ENCODE measurements around the gene PRODH2.
"Not testable (repeated sequence)": the region's sequence is repeated elsewhere in the genome, so short reads cannot be mapped to it uniquely, and the experiment has no call there.

Gene PRODH2

DNA sequence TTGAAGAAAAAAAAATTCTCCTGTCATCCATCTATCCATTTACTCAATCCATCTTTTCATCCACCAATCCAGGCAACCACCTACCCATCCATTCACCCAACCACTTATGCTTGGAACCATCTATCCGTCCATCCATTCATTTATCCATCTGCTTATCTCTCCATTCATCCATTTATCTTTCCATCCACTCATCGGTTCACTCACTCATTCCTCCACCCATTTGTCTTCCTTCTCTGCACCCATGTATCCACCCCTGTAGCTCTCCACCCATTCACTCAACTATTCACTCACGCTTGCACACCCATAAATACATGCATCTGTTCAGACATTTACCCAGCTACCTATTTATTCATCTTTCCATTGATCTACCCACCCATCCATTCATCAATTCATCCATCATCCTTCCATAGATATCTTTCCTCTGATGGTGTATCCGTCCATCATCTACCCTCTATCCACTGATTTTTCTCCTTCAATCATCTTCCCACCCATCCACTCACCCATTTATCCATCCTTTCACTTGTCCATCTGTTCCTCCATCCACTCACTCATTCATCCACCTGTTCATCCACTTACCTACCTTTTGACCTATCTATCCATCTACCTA is 30.1 kb upstream of the PRODH2 start:
- DNase-seq: no peak

DNA sequence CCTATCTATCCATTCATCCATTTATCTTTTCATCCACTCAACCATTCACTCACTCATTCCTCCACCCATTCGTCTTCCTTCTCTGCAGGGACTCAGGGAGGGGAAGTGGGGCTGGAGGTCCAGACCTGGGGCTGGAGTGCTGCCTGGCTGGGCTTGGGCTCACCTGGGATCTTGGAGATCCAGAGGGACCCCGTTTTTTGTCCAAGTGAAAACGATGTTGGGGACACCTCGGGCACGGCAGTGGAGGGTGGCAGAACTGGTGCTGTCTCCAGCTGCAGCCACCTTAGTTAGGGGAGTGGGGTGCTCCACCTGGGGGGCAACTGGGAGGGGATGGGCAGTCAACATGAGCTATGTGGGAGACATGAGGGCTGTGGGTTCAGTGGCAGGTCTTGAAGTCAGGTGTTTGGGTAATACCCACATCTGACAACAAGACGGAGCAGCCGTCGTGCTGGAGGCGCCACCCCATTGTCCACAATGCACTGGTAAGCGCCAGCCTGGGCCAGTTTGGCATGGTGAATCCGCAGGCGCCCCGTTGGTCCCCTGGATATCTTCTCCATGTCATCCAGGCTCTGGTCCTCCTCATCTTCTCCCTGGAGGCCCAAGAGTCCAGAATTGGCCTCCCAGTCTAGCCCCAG is 29.4 kb upstream of the PRODH2 start:
- no peak for DNase-seq

DNA sequence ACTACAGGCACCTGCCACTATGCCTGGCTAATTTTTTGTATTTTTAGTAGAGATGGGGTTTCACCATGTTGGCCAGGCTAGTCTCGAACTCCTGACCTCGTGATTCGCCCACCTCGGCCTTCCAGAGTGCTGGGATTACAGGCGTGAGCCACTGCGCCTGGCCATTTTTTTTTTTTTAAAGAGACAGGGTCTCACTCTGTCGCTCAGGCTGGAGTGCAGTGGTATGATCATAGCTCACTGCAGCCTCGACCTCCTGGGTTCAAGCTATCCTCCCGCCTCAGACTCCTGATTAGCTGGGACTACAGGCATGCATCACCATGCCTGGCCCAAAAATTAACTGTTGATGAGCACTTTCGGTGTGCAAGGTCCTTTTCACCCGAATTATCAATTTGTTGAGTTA is 23.5 kb upstream of the PRODH2 start:
- DNase-seq: not testable (repeated sequence)

DNA sequence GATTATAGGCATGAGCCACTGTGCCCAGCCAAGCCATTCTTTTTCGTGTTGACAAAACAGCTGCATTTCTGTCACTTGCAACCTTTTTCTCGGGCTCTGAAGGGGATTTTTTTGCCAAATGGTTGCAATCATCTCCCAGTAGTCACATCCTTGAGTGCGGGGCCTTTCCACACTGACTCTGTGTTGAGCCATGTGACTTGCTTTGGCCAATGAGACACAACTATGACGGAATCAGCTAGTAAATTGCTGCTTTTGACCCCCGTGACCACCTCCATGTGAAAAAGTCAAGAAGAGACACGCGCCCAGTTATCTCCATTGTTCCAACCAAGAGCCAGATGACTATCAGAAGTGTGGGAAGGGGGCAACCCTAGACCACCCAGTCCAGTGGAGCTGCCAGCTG is 21.3 kb upstream of the PRODH2 start:
- DNase-seq: no peak

DNA sequence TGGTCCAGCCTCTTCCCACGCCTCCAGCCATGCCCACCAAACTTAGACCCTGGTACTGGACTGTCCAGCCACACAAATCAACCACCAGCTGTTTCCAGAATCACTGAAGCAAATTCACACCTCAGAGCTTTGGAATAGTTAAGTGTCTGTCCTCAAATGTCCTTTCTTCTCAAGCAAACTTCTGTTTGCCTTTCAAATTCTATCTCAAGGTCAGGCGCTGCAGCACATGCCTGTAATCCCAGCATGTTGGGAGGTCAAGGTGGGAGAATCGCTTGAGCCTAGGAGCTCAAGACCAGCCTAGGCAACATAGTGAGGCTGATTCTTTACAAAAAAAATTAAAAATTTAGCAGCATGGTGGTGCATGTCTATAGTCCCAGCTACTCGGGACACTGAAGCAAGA is 19.4 kb upstream of the PRODH2 start:
- DNase-seq: no peak

DNA sequence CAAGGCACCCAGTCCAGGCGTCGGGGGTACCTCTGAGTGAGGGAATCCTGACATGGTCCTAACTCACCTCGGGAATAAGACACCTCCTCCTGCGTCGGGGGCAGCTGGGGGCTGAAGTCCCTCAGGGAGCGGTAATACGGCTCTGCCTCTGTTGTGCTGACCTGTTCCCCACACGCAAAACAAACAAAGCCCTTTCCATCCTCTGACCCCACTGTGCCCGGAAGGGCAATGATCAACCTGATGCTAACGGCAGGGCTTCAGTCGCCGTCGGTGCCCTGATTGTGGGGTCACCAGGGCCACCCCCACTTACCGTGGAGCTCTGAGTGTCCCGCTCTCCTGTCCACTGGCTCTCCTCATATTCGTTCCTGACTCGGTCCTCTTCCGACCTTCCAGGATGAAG is 18.3 kb upstream of the PRODH2 start:
- no peak for DNase-seq

DNA sequence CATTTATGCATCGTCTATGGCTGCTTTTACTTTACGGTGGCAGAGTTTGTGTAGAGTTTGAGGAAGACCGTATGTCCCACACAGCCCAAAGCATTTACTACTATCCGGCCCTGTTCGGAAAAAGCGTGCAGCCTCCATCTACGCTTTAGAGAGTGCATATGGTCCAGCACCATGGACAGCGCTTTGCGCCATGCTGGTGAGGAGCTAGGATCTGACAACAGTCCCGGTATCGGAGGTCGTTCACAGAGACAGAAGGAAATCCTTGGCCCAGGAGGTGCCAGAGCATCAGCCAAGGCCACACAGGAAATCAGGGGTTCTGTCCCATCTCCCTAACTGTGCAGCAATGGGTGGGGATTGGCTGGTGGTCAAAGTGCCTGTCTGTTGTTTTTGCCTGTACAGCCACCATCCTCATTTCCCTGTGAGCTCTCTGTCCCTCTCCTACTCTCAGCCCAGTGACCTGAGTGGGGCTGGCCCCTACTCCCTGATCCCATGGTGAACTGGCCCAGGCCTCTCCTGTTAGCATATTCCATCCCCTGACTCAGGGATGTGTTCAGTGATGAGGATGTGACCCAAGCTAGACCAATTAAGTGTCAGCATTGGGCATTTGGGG is 16.2 kb upstream of the PRODH2 start:
- peak; percentile 38 for DNase-seq

DNA sequence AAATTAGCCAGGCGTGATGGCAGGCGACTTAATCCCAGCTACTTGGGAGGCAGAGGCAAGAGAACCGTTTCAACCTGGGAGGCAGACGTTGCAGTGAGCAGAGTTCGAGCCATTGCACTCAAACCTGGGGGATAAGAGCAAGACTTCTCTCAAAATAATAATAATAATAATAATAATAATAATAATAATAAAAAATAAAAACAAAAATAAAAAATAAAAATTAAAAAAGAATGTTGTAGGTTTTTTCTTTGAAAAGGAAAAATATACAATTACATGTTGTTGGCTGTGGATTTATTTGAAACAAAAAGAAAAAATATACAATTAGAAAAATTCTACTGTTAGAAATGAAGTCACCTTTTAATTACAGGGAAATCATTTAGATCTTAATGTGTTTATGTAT is 11.5 kb upstream of the PRODH2 start:
- no peak for DNase-seq

DNA sequence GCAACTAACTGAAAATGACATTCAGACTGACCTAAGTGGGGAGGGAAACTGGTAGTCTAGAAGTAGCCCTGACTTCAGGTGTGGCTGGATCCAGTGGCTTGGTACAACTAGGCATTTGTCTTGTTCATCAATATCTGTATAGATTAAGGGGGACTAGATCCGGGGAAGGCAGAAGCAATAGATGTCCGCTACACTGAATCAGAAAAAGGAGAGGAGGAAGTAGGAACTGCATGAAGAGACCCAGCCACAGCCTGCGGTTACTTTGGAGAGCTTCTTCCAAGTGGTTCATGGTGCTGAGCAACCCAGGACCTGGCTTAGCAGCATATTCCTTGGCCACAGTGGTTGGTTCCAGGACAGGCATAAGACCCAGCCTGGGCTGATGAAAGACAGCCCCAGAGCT is 9.9 kb upstream of the PRODH2 start:
- DNase-seq: no peak

DNA sequence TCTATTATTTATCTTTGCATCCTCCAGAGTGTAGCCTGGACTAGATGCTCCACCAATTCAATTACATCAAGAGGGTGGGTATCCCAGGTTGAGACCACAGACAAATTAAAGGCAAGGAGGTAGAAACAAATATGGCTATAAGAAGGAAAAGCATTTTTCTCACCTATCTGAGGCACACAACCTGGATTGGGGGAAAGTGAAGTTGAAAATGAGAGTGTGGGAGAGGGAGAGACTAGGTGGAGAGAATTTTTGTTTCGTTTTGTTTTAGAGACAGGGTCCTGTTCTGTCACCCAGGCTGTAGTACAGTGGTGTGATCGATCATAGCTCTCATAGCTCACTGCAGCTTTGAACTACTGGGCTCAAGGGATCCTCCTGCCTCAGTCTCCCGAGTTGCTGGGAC is 5.8 kb upstream of the PRODH2 start:
- DNase-seq: no peak

DNA sequence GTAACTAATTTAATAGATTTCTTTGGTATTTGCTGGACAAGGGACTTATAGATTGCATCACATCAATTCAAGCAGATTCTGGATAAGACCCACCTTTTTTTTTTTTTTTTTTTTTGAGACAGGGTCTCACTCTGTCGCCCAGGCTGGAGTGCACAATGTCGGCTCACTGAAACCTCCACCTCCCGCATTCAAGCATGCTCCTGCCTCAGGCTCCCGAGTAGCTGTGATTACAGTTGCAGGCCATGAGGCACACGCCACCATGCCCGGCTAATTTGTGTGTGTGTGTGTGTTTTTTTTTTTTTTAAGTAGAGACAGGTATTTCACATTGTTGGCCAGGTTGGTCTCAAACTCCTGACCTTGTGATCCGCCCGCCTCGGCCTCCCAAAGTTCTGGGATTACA is 4.2 kb upstream of the PRODH2 start:
- no peak for DNase-seq

DNA sequence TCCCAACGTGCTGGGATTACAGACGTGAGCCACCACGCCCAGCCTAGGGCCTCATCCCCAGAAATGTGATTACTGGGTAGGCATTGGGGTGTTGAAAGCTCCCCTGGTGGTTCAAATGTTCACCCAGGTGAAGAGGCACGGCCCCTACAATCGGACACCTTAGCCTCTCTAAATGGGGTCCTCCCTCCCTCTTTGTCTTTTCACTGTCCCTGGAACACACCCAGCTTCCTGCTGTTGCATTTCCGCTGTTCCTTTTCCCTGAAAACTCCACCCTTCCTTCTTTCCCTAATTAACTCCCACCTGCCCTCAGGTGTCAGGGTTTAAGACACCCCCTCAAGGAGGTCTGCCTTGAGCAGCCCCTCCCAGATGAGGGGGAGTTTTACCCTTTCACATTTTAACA is 3.6 kb upstream of the PRODH2 start:
- no peak for DNase-seq

DNA sequence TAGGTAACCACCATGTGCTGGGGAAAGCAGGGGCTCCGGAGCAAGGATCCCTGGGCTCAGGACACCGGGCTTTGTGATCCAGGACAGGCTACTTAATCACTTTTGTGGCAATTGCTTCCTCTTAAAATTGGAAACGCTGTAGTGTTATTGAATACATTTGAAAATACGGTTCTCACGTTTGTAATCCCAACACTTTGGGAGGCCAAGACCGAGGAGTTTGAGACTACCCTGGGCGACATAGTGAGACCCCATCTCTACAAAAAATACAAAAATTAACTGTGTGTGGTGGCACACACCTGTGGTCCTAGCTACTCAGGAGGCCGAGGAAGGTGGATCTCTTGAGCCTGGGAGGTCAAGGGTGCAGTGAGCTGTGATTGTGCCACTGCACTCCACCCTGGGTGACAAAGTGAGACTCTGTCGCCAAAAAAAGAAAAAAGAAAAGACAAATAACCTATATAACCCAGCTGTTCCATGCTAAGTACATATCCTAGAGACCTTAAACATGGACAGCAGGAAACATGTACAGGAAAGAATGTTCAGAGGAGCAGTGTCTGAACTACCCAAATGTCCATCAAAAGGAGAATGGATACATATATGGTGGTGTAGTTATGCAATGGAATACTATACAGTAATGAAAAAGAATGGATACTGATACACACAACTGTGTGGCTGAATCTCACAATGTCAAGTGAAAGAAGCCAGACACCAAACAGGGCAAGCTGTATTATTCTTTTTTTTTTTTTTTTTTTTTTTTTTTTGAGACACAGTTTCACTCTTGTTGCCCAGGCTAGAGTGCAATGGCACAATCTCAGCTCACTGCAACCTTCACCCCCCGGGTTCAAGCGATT is 622 bp upstream of the PRODH2 start:
- no peak for DNase-seq

DNA sequence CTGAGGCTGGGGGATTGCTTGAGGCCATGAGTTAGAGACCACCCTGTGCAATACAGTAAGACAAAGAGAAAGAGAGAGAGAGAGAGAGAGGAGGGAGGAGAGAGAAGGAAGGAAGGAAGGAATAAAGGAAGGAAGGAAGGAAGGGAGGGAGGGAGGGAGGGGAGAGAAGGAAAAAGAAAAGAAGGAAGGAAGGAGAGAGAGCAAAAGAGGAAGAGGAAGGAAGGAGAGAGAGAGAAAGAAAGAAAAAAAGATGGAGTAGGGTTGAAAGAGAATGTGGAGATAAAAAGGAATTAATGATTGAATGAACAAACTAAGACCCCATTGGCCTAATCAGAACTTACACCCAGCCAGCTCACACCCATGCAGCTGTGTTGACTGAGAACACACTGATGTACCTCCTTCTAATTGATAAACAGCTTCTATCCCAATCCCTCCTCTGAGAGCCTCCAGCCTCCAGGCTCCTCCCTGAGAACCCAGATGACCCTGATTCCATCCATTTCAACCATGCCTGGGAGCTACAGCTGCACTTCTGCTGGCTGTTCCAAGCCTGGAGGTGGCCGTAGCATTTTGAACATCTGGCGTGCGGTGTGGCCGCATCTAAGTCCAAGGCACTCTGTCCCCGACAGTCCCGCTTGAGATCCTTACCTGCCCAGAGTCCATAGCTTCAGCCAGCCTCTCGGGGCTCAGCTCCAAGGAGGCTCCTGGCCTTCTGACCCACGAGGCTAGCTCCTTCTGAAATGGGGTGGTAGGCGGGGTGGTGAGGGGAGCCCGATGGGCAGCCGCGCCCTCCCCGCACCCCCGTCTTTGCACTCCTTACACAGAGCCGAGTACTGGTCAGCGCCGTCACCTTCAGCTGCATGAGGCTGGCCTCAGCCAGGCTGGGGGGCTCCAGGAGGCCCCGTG is 1.1 kb downstream of the PRODH2 start:
- DNase-seq: no peak

DNA sequence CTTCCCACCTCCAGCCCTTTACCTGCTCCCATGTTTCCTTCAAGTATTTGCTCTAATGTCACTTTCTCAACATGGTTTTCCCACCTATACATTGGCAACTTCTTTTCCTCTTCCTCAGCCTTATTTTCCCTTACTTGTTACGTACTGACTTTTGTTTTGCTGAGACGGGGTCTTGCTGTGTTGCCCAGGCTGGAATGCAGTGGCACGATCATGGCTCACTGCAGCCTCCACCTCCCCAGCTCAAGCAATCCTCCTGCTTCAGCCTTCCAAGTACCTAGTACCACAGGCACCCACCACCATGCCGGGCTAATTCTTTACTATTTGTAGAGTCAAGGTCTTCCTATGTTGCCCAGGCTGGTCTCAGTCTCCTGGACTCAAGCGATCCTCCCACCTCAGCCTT is 5.0 kb downstream of the PRODH2 start:
- DNase-seq: no peak

DNA sequence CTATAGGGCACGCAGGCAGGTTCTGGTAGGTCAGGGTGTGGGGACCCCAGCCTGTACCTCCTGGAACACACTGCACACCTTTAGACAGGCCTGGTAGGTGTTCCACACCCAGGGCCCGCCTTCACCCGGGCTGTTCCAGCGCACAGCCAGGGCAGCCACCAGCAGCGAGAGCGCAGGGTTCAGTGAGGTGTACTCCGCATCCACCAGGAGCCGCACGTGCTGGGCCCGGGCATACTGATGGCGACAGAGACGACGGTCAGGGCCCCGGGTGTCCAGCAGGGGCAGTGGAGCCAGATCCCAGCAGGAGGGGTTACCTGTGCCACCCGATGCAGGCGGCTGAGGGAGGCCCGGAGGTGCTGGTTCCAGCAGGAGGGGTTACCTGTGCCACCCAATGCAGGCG is 6.0 kb downstream of the PRODH2 start:
- no peak for DNase-seq

DNA sequence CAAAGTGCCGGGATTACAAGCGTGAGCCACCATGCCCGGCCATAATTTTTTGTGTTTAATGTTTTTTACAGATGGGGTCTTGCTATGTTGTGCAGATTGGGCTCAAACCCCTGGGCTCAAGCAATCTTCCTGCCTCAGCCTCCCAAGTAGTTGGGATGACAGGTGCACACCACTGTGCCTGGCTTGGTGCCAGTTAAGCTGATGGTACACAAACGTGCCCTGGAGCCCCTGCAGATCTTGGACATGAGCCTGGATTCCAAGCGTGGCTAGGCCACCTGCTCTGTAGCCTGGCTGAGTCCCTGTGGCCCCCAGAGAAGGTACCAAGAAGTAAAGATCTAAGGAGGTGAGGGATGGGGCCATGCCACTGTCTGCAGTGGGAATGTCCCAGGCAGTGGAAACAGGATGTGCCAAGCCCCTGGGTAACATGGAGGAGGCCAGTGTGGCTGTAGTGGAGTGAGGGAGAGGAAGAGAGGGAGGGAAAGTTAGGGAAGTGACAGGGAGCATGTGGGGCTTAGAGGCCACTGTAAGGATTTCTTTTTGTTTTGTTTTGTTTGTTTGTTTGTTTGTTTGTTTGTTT is 7.0 kb downstream of the PRODH2 start:
- no peak for DNase-seq

DNA sequence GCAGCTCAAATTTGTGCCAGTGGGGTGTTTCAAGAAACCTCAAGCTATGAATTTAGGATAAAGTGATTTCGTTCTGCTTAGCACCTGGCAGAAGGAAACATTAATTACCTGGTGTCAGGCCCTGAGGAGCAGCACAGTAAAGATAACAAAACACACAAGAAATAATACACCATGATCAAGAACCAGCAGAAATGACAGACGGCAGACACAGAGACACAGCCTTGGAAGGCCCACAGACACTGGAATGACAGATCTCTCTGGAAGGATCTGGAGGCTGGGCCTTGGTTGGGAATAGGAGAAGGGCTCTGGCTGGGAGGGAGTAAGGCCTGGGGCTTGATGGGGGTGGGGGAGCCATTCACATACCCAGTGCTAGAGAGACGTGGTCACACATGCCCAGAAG is 10.8 kb downstream of the PRODH2 start:
- DNase-seq: no peak

DNA sequence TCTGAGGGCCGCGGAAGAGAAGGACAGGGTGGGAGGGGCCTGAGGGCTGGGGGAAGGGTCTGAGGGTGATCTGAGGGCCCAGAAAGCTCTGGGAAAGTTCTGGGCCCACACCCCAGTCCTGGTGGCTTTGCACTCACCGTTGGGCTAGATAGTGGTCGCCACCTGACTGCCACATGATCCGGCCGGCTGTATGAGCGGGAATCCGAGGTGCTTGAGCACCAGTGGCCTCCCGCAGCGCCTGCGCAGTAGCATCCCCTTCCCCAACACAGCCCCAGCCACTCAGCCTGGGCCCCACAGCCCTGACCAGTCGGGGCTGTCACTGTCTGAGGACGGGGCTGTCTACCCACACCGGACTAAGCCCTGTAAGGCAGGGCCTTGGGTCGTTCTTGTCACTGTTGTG is 15.0 kb downstream of the PRODH2 start:
- no peak for DNase-seq

DNA sequence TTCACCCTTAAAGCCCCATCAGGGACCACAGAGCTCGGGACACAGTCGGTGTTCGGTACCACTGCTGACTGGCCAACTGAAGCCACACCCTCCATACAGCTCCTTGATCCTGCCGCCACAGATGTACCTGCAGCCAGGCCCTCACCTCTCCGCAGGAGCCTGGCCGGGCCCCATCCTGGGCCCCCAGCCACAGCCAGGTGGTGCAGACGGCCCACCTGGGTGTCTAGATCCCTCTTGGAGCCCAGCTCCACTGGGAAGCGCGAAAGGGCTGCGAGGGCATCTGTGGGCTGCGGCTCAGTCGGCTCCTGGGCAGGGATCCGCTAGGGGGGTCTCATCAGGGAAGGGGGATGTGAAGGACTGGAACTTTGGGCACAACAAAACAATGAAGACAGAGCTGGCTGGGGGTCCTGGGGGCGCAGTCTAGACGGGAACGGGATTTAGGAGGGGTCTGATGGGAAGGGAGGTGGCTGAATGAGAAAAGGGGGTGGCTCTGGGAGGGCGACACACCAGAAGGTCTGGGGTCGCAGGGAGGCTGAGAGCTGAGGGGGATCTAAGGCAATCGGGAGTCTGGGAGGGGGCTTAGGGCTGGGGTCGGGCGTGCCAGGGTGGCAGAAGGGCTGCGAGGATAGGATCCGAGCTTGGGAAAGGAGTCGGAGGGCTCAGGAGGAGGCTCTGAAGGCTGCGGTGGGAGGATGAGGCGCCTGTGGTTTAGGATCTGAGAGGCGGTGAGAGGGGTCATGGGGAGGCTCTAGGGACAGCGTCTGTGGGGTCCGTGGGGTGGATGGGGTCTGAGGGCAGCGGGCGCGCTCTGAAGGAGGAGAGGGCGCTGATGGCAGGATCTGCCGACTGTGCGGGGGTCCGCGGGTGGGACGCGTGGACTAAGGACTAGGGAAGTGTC is 15.8 kb downstream of the PRODH2 start:
- no peak for DNase-seq

DNA sequence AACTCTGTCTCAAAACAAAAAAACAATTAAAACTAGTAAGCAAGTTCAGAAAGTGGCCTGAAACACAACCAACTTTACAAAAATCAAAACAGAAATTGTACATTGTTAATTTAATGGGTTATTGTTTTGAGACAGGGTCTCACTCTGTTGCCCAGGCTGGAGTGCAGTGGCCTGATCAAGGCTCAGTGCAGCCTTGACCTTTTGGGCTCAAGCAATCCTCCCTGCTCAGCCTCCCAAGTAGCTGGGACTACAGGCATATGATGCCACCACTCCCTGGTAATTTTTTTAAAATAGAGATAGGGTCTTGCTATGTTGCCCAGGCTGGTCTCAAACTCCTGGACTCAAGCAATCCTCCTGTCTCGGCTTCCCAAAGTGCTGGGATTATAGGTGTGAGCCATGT is 17.1 kb downstream of the PRODH2 start:
- DNase-seq: not testable (repeated sequence)
